Brain pericyte (primary cell): ENCODE data around the gene RALB.
"Not testable (repeated sequence)": the region's sequence is repeated elsewhere in the genome, so short reads cannot be mapped to it uniquely, and the experiment has no call there.

Source experiments
- DNase-seq: peaks from one replicate; pipeline ENCODE4 v3.0.0-alpha.2; 2012; ENCODE audit warnings: low read depth, low spot score

Gene RALB

GRCh38 chr2:120293096-120294007 is 40.7 kb downstream of the RALB start:
- DNase-seq: no peak

GRCh38 chr2:120294008-120294340 is 41.3 kb downstream of the RALB start:
- no peak for DNase-seq

GRCh38 chr2:120298173-120298835 is 45.7 kb downstream of the RALB start:
- DNase-seq: no peak

GRCh38 chr2:120299004-120299403 is 46.4 kb downstream of the RALB start:
- no peak for DNase-seq

- no peak for DNase-seq
These were observed 46.9 kb downstream of the RALB start for GRCh38 chr2:120299561-120299960.

- DNase-seq: no peak
These were observed 47.7 kb downstream of the RALB start for GRCh38 chr2:120300385-120300784.

- no peak for DNase-seq
These were observed 48.6 kb downstream of the RALB start for GRCh38 chr2:120301284-120301683.

GRCh38 chr2:120302301-120302700 is 49.6 kb downstream of the RALB start:
- DNase-seq: no peak

- no peak for DNase-seq
These were observed 50.5 kb downstream of the RALB start for GRCh38 chr2:120303177-120303576.

GRCh38 chr2:120305296-120305695 is 52.6 kb downstream of the RALB start:
- no peak for DNase-seq

- no peak for DNase-seq
These were observed 53.4 kb downstream of the RALB start for GRCh38 chr2:120305937-120306490.

GRCh38 chr2:120307482-120307881 is 54.8 kb downstream of the RALB start:
- no peak for DNase-seq

GRCh38 chr2:120308038-120308910 is 55.6 kb downstream of the RALB start:
- DNase-seq: no peak

- no peak for DNase-seq
These were observed 57.5 kb downstream of the RALB start for GRCh38 chr2:120310136-120310535.

GRCh38 chr2:120310841-120311240 is 58.2 kb downstream of the RALB start:
- not testable (repeated sequence) for DNase-seq

GRCh38 chr2:120312076-120312475 is 59.4 kb downstream of the RALB start:
- no peak for DNase-seq

GRCh38 chr2:120312860-120313694 is 60.4 kb downstream of the RALB start:
- peak; percentile 37 for DNase-seq

GRCh38 chr2:120313695-120314615 is 61.3 kb downstream of the RALB start:
- DNase-seq: no peak

- DNase-seq: no peak
These were observed 62.2 kb downstream of the RALB start for GRCh38 chr2:120314690-120315366.
